Hematopoietic multipotent progenitor cell treated with erythropoietin and hydrocortisone succinate and interleukin-3 and kit ligand, for 8 days (in vitro differentiated cells): ENCODE measurements around the gene HS3ST4.
A peak's percentile ranks its signal among the peaks of the same experiment; 100 is the strongest.

ENCODE experiments used
- DNase-seq: peaks from one replicate; pipeline ENCODE4 v3.0.0-alpha.2; 2015

Gene HS3ST4

DNA sequence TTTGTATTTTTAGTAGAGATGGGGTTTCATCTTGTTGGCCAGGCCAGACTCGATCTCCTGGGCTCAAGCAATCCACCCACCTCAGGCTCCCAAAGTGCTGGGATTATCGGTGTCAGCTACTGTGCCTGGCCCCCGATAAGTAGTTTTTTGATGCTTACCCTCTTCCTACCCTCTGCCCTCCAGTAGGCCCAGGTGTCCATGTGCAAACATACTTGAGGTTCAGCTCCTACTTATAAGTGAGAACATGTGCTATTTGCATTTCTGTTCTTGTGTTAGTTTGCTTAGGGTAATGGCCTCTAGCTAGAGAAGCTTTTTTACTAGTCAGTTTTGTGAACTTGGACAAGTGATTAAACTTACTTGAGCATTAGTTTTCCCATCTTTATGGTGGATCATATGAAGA is 136.8 kb downstream of the HS3ST4 start:
- DNase-seq: no peak

- no peak for DNase-seq
Measured at GRCh38 chr16:25832291-25832690, 140.5 kb downstream of the HS3ST4 start.

DNA sequence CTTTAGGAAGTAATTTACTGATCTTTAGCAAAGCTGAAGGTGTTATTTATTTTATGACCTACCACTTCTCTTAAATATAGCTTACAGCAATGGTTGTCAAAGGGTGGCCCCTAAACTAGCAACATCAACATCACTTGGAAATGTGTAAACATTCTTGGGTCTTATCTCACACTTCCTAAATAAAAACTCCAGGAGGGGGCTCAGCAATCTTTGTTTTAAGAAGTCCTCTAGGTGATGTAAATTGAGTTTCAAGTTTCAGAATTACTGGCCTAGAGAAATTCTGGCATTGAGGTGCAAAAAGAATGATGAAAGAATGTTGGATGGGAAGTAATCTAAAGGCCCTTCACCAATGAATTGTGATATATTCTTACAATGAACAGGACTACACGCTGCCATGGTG is 142.3 kb downstream of the HS3ST4 start:
- DNase-seq: no peak

DNA sequence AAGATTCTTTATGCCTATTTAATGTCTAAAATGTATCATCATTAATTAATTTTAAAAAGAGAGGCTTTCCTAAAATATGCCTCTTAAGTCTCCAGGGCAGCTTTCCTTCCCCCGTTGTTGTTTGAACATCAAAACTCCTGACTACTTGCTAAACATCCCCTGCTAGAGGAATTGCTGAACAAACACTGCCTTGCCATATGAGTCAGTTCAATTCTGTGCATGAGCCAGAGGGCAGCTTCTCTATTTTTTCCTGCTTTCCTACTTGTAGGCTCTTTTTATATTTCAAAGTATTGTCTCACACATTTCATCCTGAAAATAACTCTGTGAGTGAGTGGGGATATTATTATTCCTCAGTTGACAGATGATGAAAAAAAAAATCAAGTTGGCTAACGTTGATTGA is 143.4 kb downstream of the HS3ST4 start:
- no peak for DNase-seq

DNA sequence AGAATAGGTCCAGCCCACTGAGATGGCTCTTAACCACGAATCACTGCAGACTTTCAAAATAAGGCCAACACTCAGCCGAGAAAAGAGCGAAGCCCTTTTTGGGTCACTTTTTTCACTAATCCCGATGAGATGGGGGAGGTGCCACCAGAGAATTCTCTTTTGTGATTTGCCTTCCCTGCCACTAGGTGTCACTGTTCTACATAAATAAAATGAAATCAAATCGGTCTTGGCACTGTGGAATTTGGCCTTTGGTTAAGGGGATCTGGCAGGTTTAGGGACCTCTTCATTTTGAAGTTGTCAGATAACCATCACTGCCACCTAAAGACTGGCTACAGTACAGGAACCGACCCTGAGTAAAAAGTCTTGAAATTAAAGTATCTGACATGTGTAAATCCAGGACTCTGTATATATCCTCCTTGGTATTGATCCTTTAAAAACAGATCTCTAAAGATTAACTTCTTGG is 147.0 kb downstream of the HS3ST4 start:
- peak; percentile 66 for DNase-seq

- DNase-seq: no peak
Measured at GRCh38 chr16:25841761-25842160, 150.0 kb downstream of the HS3ST4 start.

DNA sequence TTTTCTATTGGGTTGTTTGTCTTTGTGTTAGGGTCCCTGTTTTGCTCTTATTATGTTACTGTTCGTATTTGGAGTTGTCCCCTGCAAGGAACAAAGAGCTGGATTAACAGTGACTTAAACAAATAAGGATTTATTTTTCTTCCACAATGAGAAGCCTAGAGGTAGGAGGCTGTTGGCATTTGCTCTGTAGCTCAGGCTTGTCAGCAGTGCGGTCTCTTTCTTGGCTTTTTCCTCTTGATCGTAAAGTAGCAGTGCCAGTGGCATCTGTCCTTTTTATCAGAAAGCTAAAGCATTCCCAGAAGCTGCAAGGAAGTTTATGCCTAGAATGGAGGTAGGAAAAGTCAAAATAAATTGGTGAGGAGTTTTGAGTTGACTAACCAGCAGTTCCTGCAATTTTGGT is 154.1 kb downstream of the HS3ST4 start:
- DNase-seq: no peak

- no peak for DNase-seq
Measured at GRCh38 chr16:25854141-25854540, 162.4 kb downstream of the HS3ST4 start.

DNA sequence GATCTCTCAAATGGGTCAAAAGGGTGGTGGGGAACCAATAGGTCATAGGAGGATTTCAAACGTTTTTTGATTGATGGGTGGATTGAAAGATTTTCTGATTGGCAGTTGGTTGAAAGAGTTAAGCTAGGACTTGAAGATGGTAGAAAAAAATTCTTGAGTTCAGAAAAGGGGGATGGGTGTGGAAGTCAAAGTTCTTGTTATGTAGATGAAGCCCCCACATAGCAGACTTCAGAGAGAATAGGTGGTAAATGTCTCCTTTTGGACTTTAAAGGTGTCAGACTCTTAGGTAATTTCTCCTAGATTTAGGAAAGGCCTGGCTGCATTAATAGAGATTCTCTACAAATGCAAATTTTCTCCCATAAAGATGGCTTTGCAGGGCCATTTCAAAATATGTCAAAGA is 163.3 kb downstream of the HS3ST4 start:
- DNase-seq: no peak

GRCh38 chr16:25855818-25856217 is 164.1 kb downstream of the HS3ST4 start:
- no peak for DNase-seq

GRCh38 chr16:25859645-25860044 is 167.9 kb downstream of the HS3ST4 start:
- DNase-seq: no peak

GRCh38 chr16:25867041-25867440 is 175.3 kb downstream of the HS3ST4 start:
- DNase-seq: no peak

GRCh38 chr16:25868106-25868505 is 176.3 kb downstream of the HS3ST4 start:
- no peak for DNase-seq

DNA sequence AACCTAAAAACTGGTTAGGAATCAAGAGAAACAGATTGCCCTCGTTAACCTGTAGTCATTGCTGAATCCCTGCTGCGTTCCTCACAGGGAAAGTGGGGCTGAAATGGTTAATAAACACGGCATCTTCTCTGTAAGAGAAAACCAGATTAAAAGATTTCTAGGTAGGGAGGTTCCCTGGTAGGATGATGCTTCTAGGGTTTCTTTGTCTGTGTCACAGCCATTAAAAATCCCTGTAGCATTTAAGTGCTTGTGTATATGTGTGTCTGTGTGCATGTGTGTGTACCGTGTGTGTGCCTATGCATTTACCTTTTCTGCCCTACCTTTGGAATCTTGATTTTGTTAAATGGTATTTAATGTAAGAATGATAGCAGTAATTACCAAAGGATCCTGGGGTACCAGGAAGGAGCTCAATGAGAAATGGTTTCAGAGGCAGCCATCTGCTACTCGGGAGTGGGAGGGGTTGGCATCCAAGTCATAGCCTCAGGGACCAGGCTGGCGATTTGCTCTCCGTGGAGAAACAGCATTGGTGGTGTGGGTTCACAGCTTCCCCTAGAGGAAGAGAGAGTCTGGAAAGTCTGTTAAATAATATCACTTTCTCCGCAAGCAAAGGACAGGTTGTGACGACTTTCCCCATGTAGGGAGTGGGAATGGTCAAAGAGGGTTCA is 177.1 kb downstream of the HS3ST4 start:
- no peak for DNase-seq

DNA sequence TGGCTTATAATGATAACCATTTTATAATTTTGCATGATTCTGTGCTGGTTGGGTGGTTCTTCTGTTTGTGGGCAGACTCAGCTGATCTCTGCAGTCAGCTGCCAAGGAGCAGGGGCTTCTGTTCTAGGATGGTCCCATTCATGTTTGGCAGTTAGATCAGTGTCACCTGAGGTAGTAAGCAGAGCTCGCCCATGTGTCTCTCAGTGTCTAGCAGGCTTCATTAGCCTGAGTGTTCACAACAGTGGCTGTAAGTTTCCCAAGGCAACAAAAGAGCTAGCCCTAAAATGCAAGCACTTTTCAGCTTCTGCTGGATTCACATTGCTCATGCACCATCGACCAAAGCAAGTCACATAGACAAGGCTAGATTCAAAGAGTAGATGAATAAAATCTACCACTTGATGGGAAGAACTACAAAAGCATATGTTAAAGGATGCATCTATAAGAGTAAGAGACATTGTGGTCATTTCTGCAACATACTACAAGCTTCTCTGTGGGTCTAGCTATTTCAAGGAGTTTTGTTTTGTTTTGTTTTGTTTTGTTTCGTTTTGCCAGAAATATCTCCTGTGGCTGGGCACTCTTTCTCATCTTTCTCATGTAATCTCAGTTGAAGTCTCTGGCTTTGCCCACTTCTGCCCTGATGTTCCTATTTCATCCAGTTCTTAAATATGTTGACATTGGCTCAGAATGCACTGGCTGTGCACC is 180.8 kb downstream of the HS3ST4 start:
- DNase-seq: no peak

DNA sequence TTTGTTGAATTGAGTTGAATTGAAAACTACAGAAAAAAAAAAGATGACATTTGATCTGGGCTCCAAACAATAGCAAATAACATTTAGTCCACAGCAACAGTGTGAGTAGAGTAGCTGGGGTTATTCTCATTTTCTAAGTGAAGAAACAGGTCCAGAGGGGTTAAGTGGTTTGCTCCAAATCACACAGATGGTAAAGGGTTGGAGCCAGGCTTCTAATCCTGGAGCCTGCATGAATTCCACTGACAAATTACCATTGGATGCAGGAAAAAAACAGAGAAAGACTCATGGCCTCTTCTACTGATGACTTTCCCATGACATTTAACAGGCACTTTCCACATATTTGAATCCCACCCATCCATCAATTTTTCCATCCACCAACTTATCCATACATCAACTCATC is 182.4 kb downstream of the HS3ST4 start:
- no peak for DNase-seq

DNA sequence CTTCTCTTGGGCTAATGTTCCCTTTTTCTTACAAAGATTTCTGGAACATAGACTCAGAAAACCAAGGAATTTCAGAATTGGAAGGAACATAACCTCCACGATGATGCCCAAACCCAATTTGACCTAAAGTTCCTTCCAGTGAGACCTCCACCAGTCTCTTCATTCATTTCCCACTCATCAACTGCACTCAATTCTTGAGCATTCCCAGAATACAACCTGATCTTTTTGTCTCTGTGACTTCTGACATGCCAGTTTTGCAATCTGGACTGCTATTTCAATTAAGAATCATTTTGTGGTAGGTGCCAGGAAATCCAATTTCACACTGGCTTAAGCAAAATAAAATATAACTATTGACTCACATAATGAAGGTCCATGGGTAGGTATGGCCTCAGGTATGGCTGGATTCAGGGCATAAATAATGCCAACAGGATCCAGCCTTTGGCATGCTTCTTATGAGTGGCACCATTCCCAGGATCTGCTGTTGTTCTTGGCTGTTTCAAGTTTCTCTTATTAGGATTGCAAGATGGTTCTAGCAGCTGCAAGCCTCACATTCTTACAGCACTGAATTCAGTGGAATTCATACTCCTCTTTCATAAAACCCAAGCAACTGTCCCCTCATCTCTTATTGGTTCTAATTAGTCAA is 184.3 kb downstream of the HS3ST4 start:
- DNase-seq: no peak

DNA sequence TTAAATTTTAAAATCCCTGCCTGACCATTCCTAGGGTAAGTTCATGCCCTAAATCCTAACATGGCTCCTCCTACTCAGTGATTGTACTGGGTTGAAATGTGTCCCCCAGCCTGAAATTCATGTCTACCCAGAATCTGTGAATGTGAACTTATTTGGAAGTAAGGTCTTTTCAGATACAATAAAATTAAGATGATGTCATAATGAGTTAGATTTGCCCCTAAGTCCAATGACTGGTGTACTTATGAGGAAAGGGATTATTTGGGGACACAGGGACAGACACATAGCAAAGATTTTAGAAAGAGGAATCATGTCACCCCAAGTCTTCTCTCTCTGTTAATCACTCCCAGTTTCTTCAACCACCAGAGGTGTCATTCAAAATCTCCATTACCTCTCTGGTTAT is 185.3 kb downstream of the HS3ST4 start:
- DNase-seq: no peak

DNA sequence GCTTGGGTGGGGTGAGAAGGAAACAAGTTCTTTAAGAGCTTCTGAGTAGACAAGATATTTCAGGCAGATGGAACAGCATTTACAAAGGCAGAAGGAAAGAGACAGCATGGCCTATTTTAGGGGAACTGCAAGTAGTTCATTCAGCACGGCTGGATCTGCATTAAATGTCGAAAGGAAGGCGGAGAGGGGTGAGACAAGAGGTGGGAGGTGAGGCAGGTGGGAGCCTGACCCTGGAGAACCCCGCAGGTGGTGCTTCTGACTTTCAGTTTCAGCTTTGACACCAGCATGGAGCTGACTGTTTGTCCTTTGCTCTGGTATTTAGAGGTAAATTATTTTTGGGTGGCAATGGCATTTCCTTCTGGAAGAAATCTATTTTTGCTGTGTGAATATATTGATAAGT is 194.8 kb downstream of the HS3ST4 start:
- no peak for DNase-seq

DNA sequence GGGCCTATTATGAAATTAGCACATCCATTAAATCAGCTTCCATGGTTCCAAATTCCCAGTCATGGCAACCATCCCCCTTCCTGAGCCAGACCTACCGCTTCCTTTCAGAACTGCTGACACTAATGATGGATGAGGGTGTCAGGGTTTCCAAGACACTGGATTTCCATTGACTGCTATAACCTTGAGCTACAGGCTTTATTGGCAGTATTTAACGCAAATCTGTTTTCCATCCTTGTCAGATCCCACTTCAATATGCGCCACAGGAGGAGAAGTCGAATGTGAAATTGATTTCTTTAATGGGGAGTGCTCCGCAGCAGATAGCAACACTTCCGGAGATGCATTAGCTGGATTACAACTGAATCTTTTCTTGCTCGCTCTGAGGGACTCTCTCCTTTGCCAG is 197.1 kb downstream of the HS3ST4 start:
- no peak for DNase-seq

GRCh38 chr16:25893332-25893731 is 201.6 kb downstream of the HS3ST4 start:
- no peak for DNase-seq

GRCh38 chr16:25894093-25894492 is 202.3 kb downstream of the HS3ST4 start:
- DNase-seq: no peak

DNA sequence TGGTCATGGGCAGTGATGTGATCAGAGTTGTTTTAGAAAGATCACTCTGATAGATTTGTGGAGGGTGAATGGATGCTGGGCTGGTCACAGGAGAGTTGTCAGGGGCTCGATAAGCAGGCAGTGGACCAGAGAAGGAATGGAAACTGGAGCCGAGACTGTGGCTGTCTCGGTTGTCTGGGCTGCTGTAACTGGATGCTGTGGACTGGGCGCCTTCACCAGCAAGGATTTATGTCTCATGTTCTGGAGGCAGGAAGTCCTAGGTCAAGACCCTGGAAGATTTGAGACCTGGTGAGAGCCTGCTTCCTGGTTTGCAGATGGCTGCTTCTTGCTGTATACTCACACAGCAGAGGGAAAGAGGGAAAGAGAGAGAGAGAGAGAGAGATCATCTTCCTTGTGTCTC is 203.6 kb downstream of the HS3ST4 start:
- no peak for DNase-seq

DNA sequence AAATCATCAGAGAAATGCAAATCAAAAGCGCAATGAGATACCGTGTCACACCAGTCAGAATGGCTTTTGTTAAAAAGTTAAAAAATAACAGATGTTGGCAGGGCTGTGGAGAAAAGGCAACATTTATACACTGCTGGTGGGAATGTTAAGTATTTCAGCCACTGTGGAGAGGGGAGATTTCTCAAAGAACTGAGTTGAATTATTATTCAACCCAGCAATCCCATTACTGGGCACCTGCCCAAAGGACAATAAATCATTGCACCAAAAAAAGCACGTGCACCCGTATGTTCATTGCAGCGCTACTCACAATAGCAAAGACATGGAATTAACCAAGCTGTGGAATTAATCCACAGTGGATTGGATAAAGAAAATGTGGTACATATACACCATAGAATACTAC is 204.7 kb downstream of the HS3ST4 start:
- DNase-seq: no peak
